ENCODE measurements around the gene ZNF579. TPM values are rescaled to one million over a fixed set of nuclear protein-coding genes. Genes with fewer than 3 reads are reported as not detected.

ZNF579 gene
- total and polyA plus RNA-seq, 2 of the 13 experiments (the other 11 are each of a cell fraction or from before 2014, with no cell fraction given) = 2.1 to 2.9 TPM

- Histone ChIP-seq H3K4me3 (replicated peaks in 1 of 3; ENCODE audit: insufficient read depth in 1 of 3, low read depth in 2 of 3, low read length in 3 of 3) (peak overlapping the region; percentile 55 to 70 (median 65); a peak in 5 of 6 replicates), H4K20me1 (ENCODE audit: insufficient read depth, low read length) (peaks cover 14% of the 10 kb centered on the region; the same call in 1 of the 2 replicates), H3K27ac (ENCODE audit: extremely low read length, insufficient read depth, low read length) (no peak overlapping the region), H2AFZ (ENCODE audit: low read length) (no peak overlapping the region), H3K9me3 (ENCODE audit: low read length) (no peaks in the 10 kb centered on the region), H3K36me3 (replicated peaks in 1 of 2; ENCODE audit: control insufficient read depth in 1 of 2, insufficient read depth in 2 of 2, low read length in 2 of 2) (0 out of 5 replicates have a peak, but pooled peaks cover 0 to 3% of the 10 kb centered on the region in 2 experiments), H3K9ac (ENCODE audit: insufficient read depth, low read depth, low read length) (peak overlapping the region; percentile 85), H3K4me2 (ENCODE audit: low read depth, low read length) (peak overlapping the region; percentile 97), H3K79me2 (ENCODE audit: insufficient read depth, low read length) (peaks cover 4% of the 10 kb centered on the region), H3K27me3 (ENCODE audit: control insufficient read depth in 1 of 2, insufficient read depth in 2 of 2, low read length in 2 of 2) (no peaks in the 10 kb centered on the region), H3K4me1 (ENCODE audit: insufficient read depth, low read length) (peaks cover 27% of the 10 kb centered on the region)
- ChIA-PET POLR2A (interaction anchor here (0.6 to 2.8 kb wide), 19 partner anchors 8 to 507 kb away, joined by 3 to 23 read pairs (median 5); partner anchors contain the start of genes FIZ1, ISOC2, KMT5C and PPP1R12C), CTCF (ENCODE audit: low intra/inter-chr PET ratio, low total read pairs) (no interaction called here)
- in situ Hi-C loops (cut with HindIII; ENCODE audit: extremely low pct_ligation_motif_present, low pct_unique_long_range_greater_than_20kb) (no loop called here), intact Hi-C loops (cut with micrococcal nuclease; ENCODE audit: unreplicated experiment) (no loop called here)
- WGBS (ENCODE audit: low lambda C conversion rate) = 34% methylated on average over 11 of the region's 11 CpGs
- BruUV-seq (replicated peaks) = TSS peak; percentile 65
- DNase-seq (ENCODE audit: low spot score) = no peak
- no peak for FAIRE-seq
- ATAC-seq = no peak
- TF ChIP-seq HDAC1 (CRISPR knock-in tag; IDR thresholded peaks at IDR 0.05) (0 out of 2 replicates have a peak, but pooled peaks have one; percentile 13), RORA (CRISPR knock-in tag; IDR thresholded peaks at IDR 0.05) (no peak), ZNF770 (CRISPR knock-in tag; IDR thresholded peaks at IDR 0.05) (peak; percentile 0; the same call in 1 of the 2 replicates)
These were observed 44.3 kb upstream of the ZNF579 start for GRCh38 chr19:55625004-55625326.

- peak; percentile 49 for FAIRE-seq
- TF ChIP-seq SALL1 (CRISPR knock-in tag; IDR thresholded peaks at IDR 0.05) = peak; percentile 37; the same call in 1 of the 2 replicates
- no peak for TF ChIP-seq HINFP (CRISPR knock-in tag; IDR thresholded peaks at IDR 0.05; ENCODE audit: low read depth)
- TF ChIP-seq BCLAF1 (IDR thresholded peaks at IDR 0.05) = no peak
These were observed 43.7 kb upstream of the ZNF579 start, which contains the start of gene ZNF784 for GRCh38 chr19:55624109-55625003. Gene ZNF784, minus strand, starts transcription at chr19:55624566. Its CDS starts 5 bp downstream, at chr19:55624561.

More at GRCh38 chr19:55624109-55625003, 43.7 kb upstream of the ZNF579 start, which contains the start of gene ZNF784:
- DNase-seq (ENCODE audit: low spot score) = peak; percentile 82
- Histone ChIP-seq H3K79me2 (ENCODE audit: insufficient read depth, low read length) (peaks cover 4% of the 10 kb centered on the region), H4K20me1 (ENCODE audit: insufficient read depth, low read length) (peaks cover 14% of the 10 kb centered on the region; the same call in 1 of the 2 replicates), H3K27ac (ENCODE audit: extremely low read length, insufficient read depth, low read length) (peak within 1 kb of the TSS; percentile 98), H3K9ac (ENCODE audit: insufficient read depth, low read depth, low read length) (peak within 1 kb of the TSS; percentile 85), H2AFZ (ENCODE audit: low read length) (peak within 1 kb of the TSS; percentile 94), H3K4me3 (replicated peaks in 1 of 3; ENCODE audit: insufficient read depth in 1 of 3, low read depth in 2 of 3, low read length in 3 of 3) (peak within 1 kb of the TSS; percentile 65 to 82 (median 70)), H3K9me3 (ENCODE audit: low read length) (no peaks in the 10 kb centered on the region), H3K36me3 (replicated peaks in 1 of 2; ENCODE audit: control insufficient read depth in 1 of 2, insufficient read depth in 2 of 2, low read length in 2 of 2) (0 out of 5 replicates have a peak, but pooled peaks cover 0 to 3% of the 10 kb centered on the region in 2 experiments), H3K27me3 (ENCODE audit: control insufficient read depth in 1 of 2, insufficient read depth in 2 of 2, low read length in 2 of 2) (no peaks in the 10 kb centered on the region), H3K4me1 (ENCODE audit: insufficient read depth, low read length) (peaks cover 27% of the 10 kb centered on the region), H3K4me2 (ENCODE audit: low read depth, low read length) (peak within 1 kb of the TSS; percentile 97)
- peak; percentile 70 for ATAC-seq
- ChIA-PET CTCF (ENCODE audit: low intra/inter-chr PET ratio, low total read pairs) (no interaction called here), POLR2A (interaction anchor here (0.6 to 2.8 kb wide), 19 partner anchors 9 to 507 kb away, joined by 3 to 23 read pairs (median 5); partner anchors contain the start of genes FIZ1, ISOC2, KMT5C and PPP1R12C)
- in situ Hi-C loops (cut with HindIII; ENCODE audit: extremely low pct_ligation_motif_present, low pct_unique_long_range_greater_than_20kb) (no loop called here), intact Hi-C loops (cut with micrococcal nuclease; ENCODE audit: unreplicated experiment) (no loop called here)
- BruUV-seq (replicated peaks) = no TSS peak
- WGBS (ENCODE audit: low lambda C conversion rate) = 1% methylated on average over 31 of the region's 56 CpGs
